ENCODE results near the gene ARID4B. TPM values are rescaled to one million over a fixed set of nuclear protein-coding genes. Genes with fewer than 3 reads are reported as not detected.

Gene ARID4B
- total RNA-seq, 1 donor from 2014 or later, result 68.8 TPM

GRCh38 chr1:235278915-235279292 is 49.1 kb downstream of the ARID4B start:
- Mint-ChIP-seq H3K4me1 (ENCODE audit: low read depth) (peaks cover 25% of the 10 kb centered on the region), H3K36me3 (ENCODE audit: insufficient read depth) (peaks cover 1% of the 10 kb centered on the region), H3K27me3 (no peaks in the 10 kb centered on the region), H3K9me3 (ENCODE audit: low read depth) (no peaks in the 10 kb centered on the region), H3K4me3 (ENCODE audit: low read depth) (no peak overlapping the region), H3K27ac (peak overlapping the region; percentile 81)
- no peak for DNase-seq (ENCODE audit: low spot score, unreplicated experiment)
- no peak for TF ChIP-seq CTCF (IDR thresholded peaks at IDR 0.05; ENCODE audit: unreplicated experiment)

- peaks cover 1% of the 10 kb centered on the region for H3K36me3 Mint-ChIP-seq (ENCODE audit: insufficient read depth)
- H3K27me3 Mint-ChIP-seq, result no peaks in the 10 kb centered on the region
- H3K4me1 Mint-ChIP-seq (ENCODE audit: low read depth), result peaks cover 25% of the 10 kb centered on the region
- H3K27ac Mint-ChIP-seq, result peak overlapping the region; percentile 81
- TF ChIP-seq CTCF (IDR thresholded peaks at IDR 0.05; ENCODE audit: unreplicated experiment), result no peak
- no peaks in the 10 kb centered on the region for H3K9me3 Mint-ChIP-seq (ENCODE audit: low read depth)
- no peak for DNase-seq (ENCODE audit: low spot score, unreplicated experiment)
- H3K4me3 Mint-ChIP-seq (ENCODE audit: low read depth), result no peak overlapping the region
Observed at GRCh38 chr1:235278233-235278914, 49.6 kb downstream of the ARID4B start.

GRCh38 chr1:235277709-235278108 is 50.3 kb downstream of the ARID4B start:
- no peak for DNase-seq (ENCODE audit: low spot score, unreplicated experiment)
- no peaks in the 10 kb centered on the region for H3K27me3 Mint-ChIP-seq
- H3K4me1 Mint-ChIP-seq (ENCODE audit: low read depth), result peaks cover 25% of the 10 kb centered on the region
- peaks cover 1% of the 10 kb centered on the region for H3K36me3 Mint-ChIP-seq (ENCODE audit: insufficient read depth)
- peak overlapping the region; percentile 5 for H3K27ac Mint-ChIP-seq
- no peak overlapping the region for H3K4me3 Mint-ChIP-seq (ENCODE audit: low read depth)
- no peak for TF ChIP-seq CTCF (IDR thresholded peaks at IDR 0.05; ENCODE audit: unreplicated experiment)
- H3K9me3 Mint-ChIP-seq (ENCODE audit: low read depth), result no peaks in the 10 kb centered on the region

- no peak for DNase-seq (ENCODE audit: low spot score, unreplicated experiment)
- H3K9me3 Mint-ChIP-seq (ENCODE audit: low read depth), result no peaks in the 10 kb centered on the region
- no peak for TF ChIP-seq CTCF (IDR thresholded peaks at IDR 0.05; ENCODE audit: unreplicated experiment)
- peaks cover 1% of the 10 kb centered on the region for H3K36me3 Mint-ChIP-seq (ENCODE audit: insufficient read depth)
- H3K27ac Mint-ChIP-seq, result peak overlapping the region; percentile 13
- H3K4me1 Mint-ChIP-seq (ENCODE audit: low read depth), result peaks cover 25% of the 10 kb centered on the region
- H3K27me3 Mint-ChIP-seq, result no peaks in the 10 kb centered on the region
- H3K4me3 Mint-ChIP-seq (ENCODE audit: low read depth), result no peak overlapping the region
Observed at GRCh38 chr1:235275836-235276235, 52.1 kb downstream of the ARID4B start.

- Mint-ChIP-seq H3K4me3 (ENCODE audit: low read depth) (no peak overlapping the region), H3K4me1 (ENCODE audit: low read depth) (peaks cover 25% of the 10 kb centered on the region), H3K36me3 (ENCODE audit: insufficient read depth) (no peaks in the 10 kb centered on the region), H3K27me3 (no peaks in the 10 kb centered on the region), H3K9me3 (ENCODE audit: low read depth) (no peaks in the 10 kb centered on the region), H3K27ac (peak overlapping the region; percentile 13)
- no peak for TF ChIP-seq CTCF (IDR thresholded peaks at IDR 0.05; ENCODE audit: unreplicated experiment)
- no peak for DNase-seq (ENCODE audit: low spot score, unreplicated experiment)
Observed at GRCh38 chr1:235275223-235275622, 52.8 kb downstream of the ARID4B start.

Measured in progenitor cell of endocrine pancreas (in vitro differentiated cells).